Suppressor macrophage treated with lipopolysaccharide for 4 hours (primary cell): ENCODE data around the gene PPP1R37.
"Not testable (repeated sequence)": the region's sequence is repeated elsewhere in the genome, so short reads cannot be mapped to it uniquely, and the experiment has no call there.

Experiments used
- DNase-seq: peaks from one replicate; pipeline ENCODE4 v3.0.0-alpha.2; 2020

The PPP1R37 gene

DNA sequence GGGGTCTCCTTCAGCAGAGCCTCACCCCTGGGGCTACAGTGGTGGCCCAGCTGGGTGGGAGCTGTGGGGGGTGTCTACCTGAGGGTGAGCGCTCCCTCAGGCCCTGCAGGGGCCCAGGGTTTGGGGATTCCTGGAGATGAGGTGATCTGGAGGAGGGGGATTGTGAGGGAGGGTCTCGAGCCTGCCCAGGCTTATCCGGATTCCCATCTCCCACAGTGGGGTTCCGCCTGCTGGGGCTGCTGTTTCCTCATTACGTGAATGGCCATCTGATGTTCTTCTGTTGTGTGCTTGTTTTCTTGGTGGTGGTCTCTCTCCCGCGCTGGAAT, 4.4 kb downstream of the PPP1R37 start:
- no peak for DNase-seq

- peak; percentile 91 for DNase-seq
These were observed 5.0 kb downstream of the PPP1R37 start for GRCh38 chr19:45097776-45098520.

GRCh38 chr19:45098521-45099466, 5.8 kb downstream of the PPP1R37 start:
- no peak for DNase-seq

- no peak for DNase-seq
These were observed 6.7 kb downstream of the PPP1R37 start for GRCh38 chr19:45099467-45100191.

DNA sequence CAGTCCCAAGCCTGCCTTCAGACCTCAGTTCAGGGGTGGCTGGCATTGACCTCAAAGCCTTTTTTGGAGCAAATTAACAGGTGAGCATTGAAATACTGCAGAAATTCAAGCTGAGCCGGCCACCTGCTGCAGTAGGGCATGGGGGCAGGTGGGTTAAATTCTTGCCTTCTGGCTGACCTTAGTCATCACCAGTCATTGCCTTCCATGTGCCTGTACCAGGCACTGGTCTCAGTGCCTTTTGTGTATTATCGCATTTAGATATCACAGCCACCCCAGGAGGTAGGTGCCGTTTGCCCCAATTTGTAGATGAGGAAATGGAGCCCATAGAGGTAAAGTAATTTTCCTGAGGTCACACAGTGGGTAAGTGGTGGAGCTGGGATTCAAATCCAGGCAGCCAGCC, 7.2 kb downstream of the PPP1R37 start:
- DNase-seq, result no peak

- DNase-seq, result no peak
These were observed 7.9 kb downstream of the PPP1R37 start for GRCh38 chr19:45100846-45101252.

- no peak for DNase-seq
These were observed 8.8 kb downstream of the PPP1R37 start for GRCh38 chr19:45101806-45102205.

DNA sequence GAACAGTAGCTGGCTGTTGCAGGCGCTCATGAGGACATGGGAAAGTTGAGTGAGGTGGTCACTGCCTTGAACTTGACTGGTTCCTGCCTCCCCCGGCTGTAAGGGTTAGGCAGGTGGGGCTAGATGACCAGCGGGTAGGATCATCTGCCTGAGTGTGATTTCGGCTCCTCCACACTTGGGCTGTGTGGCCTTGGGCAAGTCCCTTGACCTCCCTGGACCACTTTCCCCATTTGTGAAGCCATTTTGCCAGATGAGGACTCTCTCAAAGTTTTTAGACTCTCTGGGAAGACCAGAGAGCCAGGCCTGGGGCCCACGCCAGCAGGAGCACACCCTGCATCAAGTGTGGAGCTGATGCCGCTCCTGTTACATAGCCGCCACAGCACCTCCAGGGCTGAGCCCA, 9.5 kb downstream of the PPP1R37 start:
- DNase-seq, result no peak

DNA sequence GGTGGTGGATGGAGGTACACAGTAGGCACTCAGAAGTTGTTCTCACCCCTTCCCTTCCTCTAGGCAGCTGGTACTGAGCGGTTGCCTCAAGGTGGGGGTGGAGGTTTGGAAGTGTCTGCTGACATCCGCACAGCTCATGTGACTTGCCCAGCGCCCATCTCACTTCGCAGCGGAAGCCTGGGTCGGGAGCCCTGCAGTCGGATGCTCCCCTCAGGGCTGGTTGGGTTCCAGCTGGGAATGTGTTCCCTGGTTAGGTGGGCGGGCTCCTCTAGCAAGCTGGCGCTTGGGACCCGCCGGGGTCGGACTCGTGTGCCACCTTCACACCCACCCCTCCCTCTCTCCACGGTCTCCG, 10.2 kb downstream of the PPP1R37 start:
- DNase-seq, result no peak

DNA sequence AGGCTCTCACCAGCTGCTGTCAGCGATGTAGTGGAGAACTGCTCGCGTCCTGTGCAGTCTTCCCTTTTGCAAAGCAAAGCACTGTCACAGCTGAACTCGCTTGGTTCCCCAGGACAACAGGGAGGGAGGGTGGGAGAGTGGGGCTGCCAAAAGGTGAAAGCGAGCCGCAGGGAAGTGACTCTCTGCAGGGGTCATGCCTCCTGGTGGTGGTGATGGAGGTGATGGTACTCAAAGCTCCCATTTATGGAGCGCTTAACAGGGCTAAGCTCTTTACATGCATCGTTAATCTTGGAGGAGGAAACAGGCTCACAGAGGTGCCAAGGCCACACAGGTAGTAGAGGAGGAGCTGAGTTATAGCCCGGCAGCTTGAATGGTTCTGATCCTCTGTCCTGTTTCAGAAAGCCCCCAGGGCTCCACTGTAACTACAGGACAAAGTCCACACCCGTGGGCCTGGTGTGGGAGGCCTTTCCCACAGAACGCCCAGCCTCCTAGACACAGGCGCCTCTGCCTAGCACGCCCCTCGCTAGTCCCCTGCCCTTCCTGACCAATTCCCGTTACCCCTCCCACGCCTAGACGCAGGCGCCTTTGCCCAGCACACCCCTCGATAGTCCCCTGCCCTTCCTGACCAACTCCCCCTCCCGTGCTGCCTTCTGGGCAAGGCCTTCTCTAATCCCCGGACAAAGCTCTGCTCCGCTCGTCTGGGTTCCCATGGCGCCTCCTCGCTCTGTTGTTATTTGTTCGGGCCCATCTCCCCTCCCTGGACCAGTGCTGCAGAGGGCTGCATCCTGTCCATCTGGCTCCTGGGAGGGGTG, 10.7 kb downstream of the PPP1R37 start:
- no peak for DNase-seq

- no peak for DNase-seq
These were observed 11.8 kb downstream of the PPP1R37 start for GRCh38 chr19:45104658-45105349.

GRCh38 chr19:45106363-45106762, 13.4 kb downstream of the PPP1R37 start:
- not testable (repeated sequence) for DNase-seq

GRCh38 chr19:45107621-45108150, 14.7 kb downstream of the PPP1R37 start:
- DNase-seq, result no peak

GRCh38 chr19:45110851-45111266, 17.9 kb downstream of the PPP1R37 start:
- peak; percentile 34 for DNase-seq

DNA sequence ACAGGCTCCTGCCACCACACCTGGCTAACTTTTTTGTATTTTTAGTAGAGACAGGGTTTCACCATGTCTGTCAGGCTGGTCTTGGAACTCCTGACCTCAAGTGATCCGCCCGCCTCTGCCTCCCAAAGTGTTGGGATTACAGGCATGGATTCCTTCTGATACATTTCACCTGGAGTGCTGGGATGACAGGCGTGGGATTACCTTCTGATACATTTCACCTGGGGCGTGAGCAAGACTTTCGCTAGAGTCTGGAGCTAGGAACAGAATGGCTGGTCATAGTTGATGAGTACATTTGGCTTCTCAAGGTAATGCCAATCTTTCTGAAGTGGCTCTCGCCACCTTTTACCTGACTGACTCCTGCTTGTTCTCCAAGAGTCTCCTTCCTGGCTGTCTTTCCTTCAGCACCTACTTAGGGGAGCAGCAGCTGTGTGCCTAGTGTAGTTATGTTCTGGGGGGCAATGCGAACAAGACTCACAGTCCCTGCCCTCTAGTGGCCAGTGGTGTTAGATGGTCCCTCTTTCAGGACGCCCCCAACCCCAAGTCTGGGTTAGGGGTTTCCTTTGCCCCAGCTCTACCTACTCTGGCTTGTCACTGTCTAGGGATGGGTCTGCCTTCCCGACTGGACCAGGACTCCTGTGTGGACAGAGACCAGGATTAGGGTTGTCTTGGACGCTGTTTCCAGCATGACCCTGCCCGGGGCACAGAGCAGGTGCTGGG, 19.3 kb downstream of the PPP1R37 start:
- no peak for DNase-seq

DNA sequence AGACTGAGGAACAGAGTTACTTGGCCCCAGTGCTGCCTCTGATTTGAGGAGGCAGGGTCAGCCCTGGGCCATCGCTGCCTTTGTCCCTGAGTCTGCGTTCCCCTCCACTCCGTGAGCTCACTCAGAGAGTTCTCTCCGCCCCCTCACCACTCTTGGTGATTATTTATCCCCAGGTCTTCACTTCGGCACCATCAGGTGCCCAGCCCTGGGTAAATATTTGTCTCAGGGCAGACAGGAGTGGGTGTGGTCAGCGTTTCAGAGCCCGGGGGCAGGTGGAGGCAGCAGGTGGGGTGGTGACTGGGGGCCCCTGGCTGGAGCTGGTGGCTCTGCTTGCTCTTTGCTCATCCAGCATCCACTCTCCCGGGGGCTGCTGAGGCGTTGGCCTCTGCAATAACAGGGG, 20.6 kb downstream of the PPP1R37 start:
- DNase-seq, result no peak

- no peak for DNase-seq
These were observed 21.1 kb downstream of the PPP1R37 start for GRCh38 chr19:45114116-45114515.

GRCh38 chr19:45115809-45116615, 23.0 kb downstream of the PPP1R37 start:
- DNase-seq, result peak; percentile 47

GRCh38 chr19:45117167-45117594, 24.2 kb downstream of the PPP1R37 start:
- DNase-seq, result peak; percentile 49

GRCh38 chr19:45117671-45118070, 24.7 kb downstream of the PPP1R37 start:
- DNase-seq, result no peak
